ENCODE data around the gene IER5L.
"Not testable (repeated sequence)": the region's sequence is repeated elsewhere in the genome, so short reads cannot be mapped to it uniquely, and the experiment has no call there.

Gene IER5L

DNA sequence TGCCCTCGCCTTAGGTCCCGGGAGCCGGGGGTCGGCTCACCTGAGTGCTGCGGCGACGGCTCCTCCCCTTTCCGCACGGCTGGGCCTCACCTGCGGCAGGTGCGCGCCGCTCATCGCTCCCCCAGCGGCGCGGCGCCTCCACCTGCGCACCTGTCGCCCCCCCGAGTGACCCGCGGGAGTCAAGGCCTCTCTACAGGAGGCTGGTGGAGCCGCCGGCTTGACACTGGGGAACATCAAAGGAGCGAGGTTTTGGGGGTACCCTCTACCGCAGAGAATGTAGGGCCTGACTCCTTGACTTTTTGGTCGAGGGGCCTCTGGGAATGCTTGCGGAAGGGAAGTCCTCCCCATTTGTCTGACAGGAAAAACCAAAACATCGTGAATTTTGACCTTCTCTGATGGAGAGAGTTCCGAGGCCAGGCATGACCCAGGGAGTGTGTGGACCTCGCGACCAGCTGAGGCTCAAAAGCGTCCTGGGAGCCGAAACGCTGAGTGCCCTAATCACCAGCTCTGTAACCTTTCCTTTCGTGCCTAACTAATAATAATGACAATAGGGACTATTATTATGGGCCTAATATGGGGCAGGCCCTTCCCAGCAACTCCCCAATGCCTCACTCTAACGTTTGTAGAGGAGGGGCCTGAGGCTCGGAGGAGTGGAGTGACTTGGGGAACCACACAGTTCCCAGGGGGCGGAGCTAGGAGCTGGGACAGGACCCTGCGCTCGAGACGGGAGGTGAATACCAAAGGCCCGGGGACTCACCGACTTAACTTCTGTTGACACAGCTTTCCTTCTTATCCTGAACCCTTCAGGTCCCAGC is 714 bp upstream of the IER5L start:
- no peak for FAIRE-seq

GRCh38 chr9:129177443-129177790 is 644 bp downstream of the IER5L start:
- no peak for FAIRE-seq

DNA sequence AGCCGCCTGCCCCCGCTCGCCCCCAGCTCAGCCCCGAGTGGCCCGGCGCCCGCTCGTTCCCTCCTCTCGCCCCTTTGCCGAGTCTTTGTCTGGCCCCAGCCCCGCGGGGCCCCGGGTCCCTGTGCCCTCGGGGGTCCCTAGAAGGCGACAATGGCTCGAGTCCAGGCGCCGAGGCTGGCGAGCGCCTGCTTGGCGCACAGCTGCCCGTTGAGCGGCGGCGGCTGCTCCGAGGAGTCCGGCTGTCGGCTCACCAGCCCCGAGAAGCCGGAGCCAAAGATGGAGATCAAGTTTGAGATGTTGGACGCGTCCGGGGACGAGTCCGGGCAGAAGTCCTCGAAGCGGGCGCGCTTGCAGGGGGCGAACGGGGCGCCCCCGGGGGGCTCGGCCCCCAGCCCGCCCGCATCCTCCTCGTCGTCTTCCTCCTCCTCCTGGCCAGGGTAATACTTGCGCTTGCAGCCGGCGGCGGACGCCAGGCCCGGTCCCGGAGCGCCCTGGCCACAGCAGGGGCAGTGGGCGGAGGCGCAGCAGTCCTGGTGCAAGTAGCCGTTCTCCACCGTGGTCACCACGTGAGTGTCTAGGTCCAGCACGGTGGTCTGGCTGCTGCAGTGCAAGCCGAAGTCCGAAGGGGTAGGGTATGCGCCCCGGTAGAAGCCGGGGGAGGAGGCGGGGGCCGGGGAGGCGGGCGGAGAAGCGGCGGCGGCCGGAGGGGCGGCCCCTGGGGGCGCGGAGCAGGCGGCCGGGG is 1.2 kb downstream of the IER5L start:
- no peak for FAIRE-seq

GRCh38 chr9:129175825-129176633 is 2.0 kb downstream of the IER5L start:
- FAIRE-seq: no peak

DNA sequence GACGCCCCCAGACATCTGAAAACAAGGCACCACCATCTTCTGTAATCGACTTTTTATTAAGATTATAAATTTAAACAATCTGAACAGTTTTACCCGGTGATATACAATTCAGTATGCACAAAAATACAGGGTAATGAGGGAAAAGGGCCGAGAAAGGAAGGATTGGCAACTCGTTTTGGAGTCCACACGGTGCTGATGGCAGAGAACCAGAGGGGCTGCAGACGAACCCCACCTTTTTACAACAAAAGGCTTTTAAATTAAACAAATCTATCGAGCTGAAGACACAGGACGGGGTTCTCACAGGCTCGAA is 2.6 kb downstream of the IER5L start:
- FAIRE-seq: no peak

DNA sequence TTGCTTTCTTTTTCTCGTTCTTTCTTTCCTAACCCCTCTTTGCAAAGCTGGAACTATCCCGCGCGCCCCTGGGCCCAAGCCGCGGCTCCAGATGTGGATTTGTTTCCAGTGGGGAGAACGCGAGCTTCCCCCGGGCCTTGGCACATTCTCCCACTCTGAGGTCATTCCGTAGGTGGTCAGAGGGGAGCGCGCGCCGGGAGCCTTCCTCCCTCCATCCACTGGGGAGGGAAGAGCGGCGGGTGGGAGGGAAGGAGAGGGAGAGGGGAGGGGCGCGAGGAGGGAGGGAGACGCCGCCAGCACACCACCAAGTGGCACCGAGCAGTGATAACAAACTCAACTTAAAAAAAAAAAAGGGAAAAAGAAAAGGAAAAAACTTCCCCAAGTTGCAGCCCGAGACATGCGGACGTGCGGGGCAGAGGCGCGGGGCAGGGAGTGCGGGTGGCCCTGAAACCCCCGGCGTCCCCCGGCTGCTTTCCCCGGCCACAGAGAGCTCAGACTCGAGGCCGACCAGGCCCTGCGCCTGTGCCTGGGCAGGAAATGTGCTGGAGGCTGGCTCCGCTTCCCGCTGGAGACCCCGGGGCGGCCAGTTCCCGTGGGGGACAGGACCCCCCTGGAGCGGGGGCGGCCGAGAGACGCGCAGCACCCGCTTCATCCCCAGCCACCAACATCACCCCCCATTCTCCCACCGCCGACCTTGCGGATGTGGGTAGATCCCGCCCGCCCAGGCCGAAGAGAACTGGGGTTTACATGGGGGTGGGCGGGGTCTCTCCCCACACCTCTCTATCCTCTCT is 3.1 kb downstream of the IER5L start:
- FAIRE-seq: no peak

GRCh38 chr9:129174102-129174723 is 3.8 kb downstream of the IER5L start:
- FAIRE-seq: no peak

GRCh38 chr9:129173296-129174101 is 4.6 kb downstream of the IER5L start:
- FAIRE-seq: no peak

DNA sequence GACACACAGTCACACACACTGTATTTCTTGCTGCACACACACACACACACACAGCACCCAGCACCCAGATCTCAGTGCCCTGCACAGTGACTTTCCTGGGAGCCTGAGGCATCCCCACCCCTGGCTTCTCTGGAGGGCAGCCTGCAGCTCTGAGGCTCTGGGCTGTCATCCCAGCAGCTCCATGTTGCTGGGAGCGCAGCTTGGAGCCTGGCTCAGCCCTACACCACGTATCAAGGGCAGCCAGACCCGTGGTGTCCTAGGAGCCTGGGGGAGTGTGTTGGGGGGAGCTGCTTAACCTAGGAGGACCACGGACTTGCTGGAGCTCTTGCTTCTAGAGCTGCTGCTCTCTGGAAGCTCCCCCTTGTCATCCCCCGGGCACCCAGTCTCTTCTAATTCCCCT is 5.2 kb downstream of the IER5L start:
- FAIRE-seq: no peak

- FAIRE-seq: no peak
These were observed 5.9 kb downstream of the IER5L start for GRCh38 chr9:129171993-129172751.

DNA sequence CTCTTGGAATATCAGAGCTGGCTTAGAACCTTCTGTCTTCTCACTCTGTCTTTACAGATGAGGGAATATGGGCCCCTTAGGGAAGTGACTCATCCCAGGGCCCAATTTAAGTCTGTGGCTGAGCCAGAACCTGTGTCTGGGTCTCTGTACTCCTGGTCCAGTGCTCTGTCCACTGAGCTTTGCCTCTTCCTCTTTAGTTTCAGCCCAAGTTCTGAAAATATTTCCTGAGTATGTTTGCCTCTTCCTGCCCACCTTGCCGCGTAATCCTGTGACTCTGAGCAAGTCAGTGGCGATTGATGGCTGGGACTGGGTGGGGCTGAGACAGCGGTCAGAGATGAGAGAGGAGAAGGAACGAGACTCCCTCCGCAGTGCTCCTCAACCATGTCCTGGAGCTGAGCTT is 7.8 kb downstream of the IER5L start:
- no peak for FAIRE-seq

DNA sequence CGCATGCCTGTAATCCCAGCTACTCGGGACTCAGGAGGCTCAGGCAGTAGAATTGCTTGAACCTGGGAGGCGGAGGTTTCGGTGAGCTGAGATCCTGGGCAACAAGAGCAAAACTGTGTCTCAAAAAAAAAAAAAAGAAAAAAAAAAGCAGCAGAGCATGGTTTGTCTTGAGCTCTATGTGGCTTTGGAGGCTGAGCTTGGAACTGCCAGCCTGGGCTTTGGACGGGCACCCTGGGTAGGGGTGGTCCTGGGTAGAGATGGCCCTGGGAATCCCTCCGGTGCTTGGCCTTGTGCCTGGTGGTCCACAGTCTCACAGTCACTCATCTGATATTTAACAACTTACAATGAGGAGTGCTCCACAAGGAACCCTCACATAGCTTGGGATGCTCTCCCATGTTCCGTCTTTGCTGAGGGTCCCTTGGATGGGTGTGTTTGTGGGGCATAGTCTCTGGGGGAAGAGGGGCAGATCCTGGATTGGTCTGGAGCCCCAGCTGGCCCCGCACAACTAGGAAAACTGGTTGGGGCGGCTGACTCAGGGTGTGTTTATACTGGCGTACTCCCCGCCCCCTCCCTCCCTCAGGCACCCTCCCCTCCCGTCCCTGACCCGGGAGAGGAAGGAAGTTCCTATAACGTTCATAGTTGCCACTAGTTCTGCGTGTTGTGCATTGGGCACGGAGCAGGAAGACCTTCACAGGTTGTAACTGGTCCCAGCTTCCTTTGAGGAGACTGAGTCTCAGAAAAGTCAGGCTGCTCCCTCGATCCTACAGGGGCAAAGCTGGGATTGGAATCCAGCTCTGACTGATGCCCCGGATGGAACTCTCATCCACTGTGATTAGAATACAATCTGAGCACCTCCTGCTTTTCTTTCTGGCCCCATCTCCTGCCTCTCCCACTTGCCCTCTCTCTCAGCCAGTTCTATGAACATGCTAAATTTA is 11.2 kb downstream of the IER5L start:
- FAIRE-seq: no peak

DNA sequence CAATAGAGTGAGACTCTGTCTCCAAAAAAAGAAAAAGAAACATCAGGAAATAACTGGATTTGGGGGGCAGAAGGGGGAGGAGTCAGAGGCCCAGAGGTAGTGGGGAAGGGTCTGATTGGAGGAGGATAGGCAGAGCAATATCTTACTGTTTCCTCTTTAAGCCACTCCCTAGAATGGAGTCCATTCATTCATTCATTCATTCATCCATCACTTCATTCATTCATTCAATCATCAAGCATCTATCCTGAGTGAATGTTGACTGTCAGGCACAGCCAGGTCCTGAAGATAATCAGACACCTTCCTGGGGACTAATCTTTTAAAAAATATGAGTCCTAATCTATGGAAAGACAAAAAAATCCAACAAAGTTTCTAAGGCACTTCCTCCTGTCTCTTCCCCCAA is 12.9 kb downstream of the IER5L start:
- no peak for FAIRE-seq

- FAIRE-seq: no peak
These were observed 13.7 kb downstream of the IER5L start for GRCh38 chr9:129164246-129164930.

GRCh38 chr9:129163753-129164152 is 14.3 kb downstream of the IER5L start:
- no peak for FAIRE-seq

DNA sequence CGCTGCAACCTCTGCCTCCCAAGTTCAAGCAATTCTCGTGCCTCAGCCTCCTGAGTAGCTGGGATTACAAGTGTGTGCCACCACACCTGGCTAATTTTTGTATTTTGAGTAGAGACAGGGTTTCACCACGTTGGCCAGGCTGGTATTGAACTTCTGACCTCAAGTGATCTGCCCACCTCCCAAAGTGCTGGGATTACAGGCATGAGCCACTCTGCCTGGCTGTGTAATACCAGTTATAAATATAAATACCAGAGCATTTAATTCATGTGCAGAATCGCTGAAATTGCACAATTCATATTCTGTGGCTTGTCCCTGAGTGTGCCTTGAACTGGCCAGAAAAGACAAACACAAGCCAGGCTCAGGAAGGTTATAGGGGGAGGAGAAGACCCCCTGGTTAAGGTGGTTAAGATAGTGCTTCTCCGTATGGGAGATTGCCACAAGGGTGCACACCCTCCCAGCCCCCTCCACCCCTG is 14.8 kb downstream of the IER5L start:
- not testable (repeated sequence) for FAIRE-seq

DNA sequence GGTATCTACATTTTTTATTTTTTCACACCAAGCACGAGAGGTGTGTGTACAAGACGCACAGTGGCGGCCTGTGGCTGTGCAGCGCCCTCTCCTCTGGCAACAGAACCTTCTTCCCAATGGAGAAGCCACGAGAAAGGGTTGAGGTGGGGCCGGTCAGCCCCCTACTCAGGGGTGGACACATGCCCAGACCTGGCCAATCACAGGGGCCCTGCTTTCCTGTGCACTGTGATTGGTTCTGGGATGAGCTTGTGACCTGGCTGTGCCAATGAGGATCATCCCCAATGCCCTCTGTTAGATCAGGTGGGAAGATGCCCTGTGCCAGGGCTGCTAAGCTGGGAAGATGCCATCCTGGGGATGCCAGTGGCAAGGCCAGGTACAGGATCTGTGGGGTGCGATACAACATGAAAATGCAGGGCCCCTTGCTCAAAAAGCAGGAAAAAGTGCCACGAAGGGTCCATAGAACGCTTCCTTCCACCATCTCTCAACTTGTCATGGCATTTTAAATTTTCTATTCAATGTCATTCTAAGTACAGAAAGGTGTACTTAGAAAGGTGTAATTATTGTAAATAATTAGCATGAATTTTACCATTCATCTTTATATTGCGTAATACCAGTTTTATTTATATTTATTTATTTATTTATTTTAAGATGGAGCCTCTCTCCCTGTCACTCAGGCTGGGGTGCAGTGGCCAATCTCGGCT is 15.4 kb downstream of the IER5L start:
- FAIRE-seq: no peak

DNA sequence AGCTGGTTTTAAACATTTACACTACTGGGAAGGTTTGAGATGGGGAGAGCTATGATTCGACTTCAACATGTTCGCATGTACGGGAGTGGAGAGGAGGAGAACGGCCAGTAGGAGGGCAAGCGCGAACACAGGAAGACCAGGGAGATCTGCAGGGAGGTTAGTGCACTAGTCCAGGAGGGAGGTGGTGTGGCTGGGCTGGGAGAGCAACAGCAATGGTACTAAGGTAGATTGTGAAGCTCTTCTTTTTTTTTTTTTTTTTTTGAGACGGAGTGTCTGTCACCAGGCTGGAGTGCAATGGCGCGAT is 16.6 kb downstream of the IER5L start:
- no peak for FAIRE-seq

All from TTC549 (cell line).